ENCODE data around the gene SOX11. TPM values are rescaled to one million over a fixed set of nuclear protein-coding genes. Genes with fewer than 3 reads are reported as not detected.

The SOX11 gene
- total and polyA plus RNA-seq, 2 of the 8 experiments (the other 6 are each of a cell fraction or from before 2014, with no cell fraction given): 9.0 to 55.6 TPM

- ChIA-PET CTCF (ENCODE audit: partially characterized antibody) (interaction anchor here (0.6 to 0.7 kb wide), 2 partner anchors 12 to 1709 kb away, joined by 3 read pairs; no protein-coding TSS in a partner anchor), POLR2A (ENCODE audit: partially characterized antibody) (interaction anchor here (0.7 kb wide), 1 partner anchor 17 kb away, joined by 3 read pairs; the partner anchor contains the start of gene SOX11)
- WGBS, 2 experiments (ENCODE audit: extremely low coverage in 1 of 2, insufficient coverage in 1 of 2, insufficient read length in 1 of 2, insufficient replicate concordance in 2 of 2, low coverage in 1 of 2, low lambda C conversion rate in 2 of 2, missing lambda C conversion rate in 1 of 2): 7% methylated on average over 2 of the region's 2 CpGs; no CpG with 5 or more reads in 1 of the 2 experiments
Measured at GRCh38 chr2:5674026-5674340, 18.2 kb upstream of the SOX11 start.

More at GRCh38 chr2:5674026-5674340, 18.2 kb upstream of the SOX11 start:
- DNase-seq (ENCODE audit: low read depth in 1 of 2, low spot score in 2 of 2) (no peak), FAIRE-seq (no peak)
- Histone ChIP-seq H3K56ac (replicated peaks; ENCODE audit: insufficient read length, low read depth, low read length) (no peak overlapping the region), H3K23me2 (ENCODE audit: low read depth, low read length) (peaks cover 6% of the 10 kb centered on the region; the same call in 1 of the 2 replicates), H3K4me1 (replicated peaks in 1 of 4; ENCODE audit: control insufficient read depth in 3 of 4, insufficient read depth in 4 of 4, low read length in 3 of 4) (peaks cover 2 to 8% (median 6%) of the 10 kb centered on the region in 4 experiments), H3K79me1 (ENCODE audit: low read depth, low read length) (no peaks in the 10 kb centered on the region), H3K18ac (ENCODE audit: extremely low read depth, low read length) (no peak overlapping the region), H3K4ac (replicated peaks; ENCODE audit: insufficient read length, low read depth, low read length) (no peak overlapping the region), H2BK12ac (ENCODE audit: low read depth, low read length) (no peak overlapping the region), H4K20me1 (replicated peaks in 1 of 2; ENCODE audit: control insufficient read depth in 1 of 2, insufficient read depth in 2 of 2, low read length in 2 of 2) (no peaks in the 10 kb centered on the region), H3K14ac (ENCODE audit: insufficient read length) (no peak overlapping the region), H3K79me2 (ENCODE audit: control insufficient read depth in 1 of 2, insufficient read depth in 2 of 2, low read length in 2 of 2) (no peaks in the 10 kb centered on the region), H2AK5ac (ENCODE audit: low read depth, low read length) (no peak overlapping the region), H2BK5ac (ENCODE audit: low read depth, low read length) (no peak overlapping the region), H3K36me3 (ENCODE audit: control insufficient read depth in 2 of 4, insufficient read depth in 4 of 4, low read length in 3 of 4) (no peaks in the 10 kb centered on the region), H3K9ac (replicated peaks in 1 of 4; ENCODE audit: extremely low read depth in 1 of 4, low read depth in 3 of 4, low read length in 3 of 4) (no peak overlapping the region), H3K4me3 (ENCODE audit: extremely low read depth in 1 of 4, insufficient read depth in 2 of 4, low read depth in 3 of 4, low read length in 4 of 4) (peak overlapping the region; percentile 11 to 67 (median 36); a peak in 7 of 8 replicates), H3K4me2 (ENCODE audit: insufficient read depth in 1 of 2, low read depth in 2 of 2, low read length in 2 of 2) (peak overlapping the region; percentile 77 to 86), H3K27ac (ENCODE audit: low read depth, low read length) (no peak overlapping the region), H3K23ac (ENCODE audit: insufficient read length) (no peak overlapping the region), H4K91ac (replicated peaks; ENCODE audit: insufficient read length, low read length) (no peak overlapping the region), H2BK15ac (ENCODE audit: low read length) (no peak overlapping the region), H3K9me3 (ENCODE audit: insufficient read depth in 2 of 2, low read depth in 1 of 2, low read length in 1 of 2) (no peaks in the 10 kb centered on the region), H2BK20ac (ENCODE audit: low read length) (no peak overlapping the region), H3K27me3 (replicated peaks in 1 of 4; ENCODE audit: control insufficient read depth in 3 of 4, extremely low read depth in 1 of 4, insufficient read depth in 3 of 4, low read length in 3 of 4) (peaks cover 3 to 28% (median 19%) of the 10 kb centered on the region in 4 experiments), H4K5ac (ENCODE audit: insufficient read length, low read depth, low read length) (no peak overlapping the region), H2AFZ (ENCODE audit: low read length) (no peak overlapping the region), H2BK120ac (replicated peaks; ENCODE audit: low read depth, low read length) (no peak overlapping the region), H4K8ac (ENCODE audit: extremely low read depth, insufficient read depth, low read length) (no peak overlapping the region)
- TF ChIP-seq SUZ12 (IDR thresholded peaks at IDR 0.05; ENCODE audit: low read length) (0 out of 2 replicates have a peak, but pooled peaks have one; percentile 14), ATF2 (IDR thresholded peaks at IDR 0.05; ENCODE audit: low read length) (no peak), JUND (IDR thresholded peaks at IDR 0.05; ENCODE audit: low read length) (peak; percentile 59; the same call in 1 of the 2 replicates)
